WI38 (cell line): ENCODE data around the gene ANKK1.

Experiments used
- H3K4me3 ChIP-seq: 2 replicates; pipeline ENCODE4 v1.5.1; 2011; ENCODE audit warnings: low read depth, mild to moderate bottlenecking, control low read depth, low read length
- CTCF ChIP-seq: IDR thresholded peaks from 2 replicates; pipeline ENCODE4 v1.5.1; 2012; ENCODE audit warnings: low read depth, mild to moderate bottlenecking, control low read depth, low read length

Gene ANKK1

GRCh38 chr11:113440816-113441215 is 53.2 kb downstream of the ANKK1 start:
- H3K4me3 ChIP-seq: no peak overlapping the region
- no peak for TF ChIP-seq CTCF

- H3K4me3 ChIP-seq: no peak overlapping the region
- no peak for TF ChIP-seq CTCF
Measured at GRCh38 chr11:113444502-113445123, 57.0 kb downstream of the ANKK1 start.

GRCh38 chr11:113446112-113446511 is 58.5 kb downstream of the ANKK1 start:
- H3K4me3 ChIP-seq: no peak overlapping the region
- TF ChIP-seq CTCF: no peak

GRCh38 chr11:113446938-113447337 is 59.4 kb downstream of the ANKK1 start:
- TF ChIP-seq CTCF: no peak
- no peak overlapping the region for H3K4me3 ChIP-seq

GRCh38 chr11:113447621-113448315 is 60.2 kb downstream of the ANKK1 start:
- no peak overlapping the region for H3K4me3 ChIP-seq
- TF ChIP-seq CTCF: no peak

GRCh38 chr11:113448316-113448677 is 60.7 kb downstream of the ANKK1 start:
- no peak for TF ChIP-seq CTCF
- H3K4me3 ChIP-seq: no peak overlapping the region

GRCh38 chr11:113449743-113450142 is 62.2 kb downstream of the ANKK1 start:
- H3K4me3 ChIP-seq: no peak overlapping the region
- TF ChIP-seq CTCF: no peak
